Spleen (tissue), 7 donors: ENCODE results near the gene IL19.
"Not testable (repeated sequence)": the region's sequence is repeated elsewhere in the genome, so short reads cannot be mapped to it uniquely, and the experiment has no call there.

Experiments
- CTCF ChIP-seq, 11 experiments: fragments of 200-600 bp in 7 of 11; fragments of 450-650 bp in 4 of 11; sonication (generic) in 4 of 11; IDR thresholded peaks in 8 of 11; conservative IDR thresholded peaks in 3 of 11; 1 replicate in 7 of 11; 2 replicates in 4 of 11; pipeline versions ENCODE4 v1.4.0 to v1.8.0; 2016 to 2021; ENCODE audit warnings: antibody characterized with exemption in 11 of 11, inconsistent platforms in 4 of 11, mild to moderate bottlenecking in 1 of 11
- POLR2A ChIP-seq, 3 donors: fragments of 450-650 bp; IDR thresholded peaks; one replicate each; pipeline ENCODE4 v1.5.1; 2017; ENCODE audit warnings: antibody characterized with exemption in 3 of 3, mild to moderate bottlenecking in 1 of 3
- POLR2AphosphoS5 ChIP-seq, 3 donors: sonication (generic); formaldehyde crosslinking; IDR thresholded peaks; one replicate each; pipeline ENCODE4 v1.5.1; 2017; ENCODE audit warnings: antibody characterized with exemption in 3 of 3
- donor health status: DM: no; HTN: no; CAD: no; lungs with moderate emphysema.
- donor health status: DM: no; HTN: no; CAD: no.
- donor health status: DM: no; HTN: no; CAD: no.

- not testable (repeated sequence) for TF ChIP-seq POLR2AphosphoS5 (IDR thresholded peaks at IDR 0.05); CTCF (IDR thresholded peaks at IDR 0.05 in 8 of 11, conservative IDR thresholded peaks at IDR 0.05 in 3 of 11); POLR2A (IDR thresholded peaks at IDR 0.05)
Observed at GRCh38 chr1:206853696-206854095, 83.1 kb downstream of the IL19 start.
